Esophagus (tissue), 2 donors: ENCODE measurements around the gene RASGRF1. TPM values are rescaled to one million over a fixed set of nuclear protein-coding genes. Genes with fewer than 3 reads are reported as not detected.

Source experiments
- H3K27ac ChIP-seq, 2 donors: one replicate each; pipeline ENCODE4 v1.5.1; 2013; ENCODE audit warnings: low read depth in 2 of 2, mild to moderate bottlenecking in 2 of 2, inconsistent platforms in 1 of 2, low read length in 1 of 2, moderate library complexity in 1 of 2
- H3K27me3 ChIP-seq, 2 donors: one replicate each; pipeline ENCODE4 v1.6.1; 2013; ENCODE audit warnings: low read length in 2 of 2, control low read depth in 1 of 2, mild to moderate bottlenecking in 1 of 2; ENCODE audit not compliant: insufficient read depth in 2 of 2, control insufficient read depth in 1 of 2
- H3K36me3 ChIP-seq, 2 donors: one replicate each; pipeline ENCODE4 v1.6.1; 2013; ENCODE audit warnings: low read length in 1 of 2; ENCODE audit not compliant: control insufficient read depth in 2 of 2, insufficient read depth in 2 of 2
- H3K4me1 ChIP-seq, 2 donors: one replicate each; pipeline ENCODE4 v1.6.1; 2013; ENCODE audit warnings: low read length in 1 of 2; ENCODE audit not compliant: control insufficient read depth in 2 of 2, insufficient read depth in 2 of 2
- H3K4me3 ChIP-seq, 2 donors: one replicate each; pipeline ENCODE4 v1.5.1; 2013; ENCODE audit warnings: low read length in 2 of 2, mild to moderate bottlenecking in 2 of 2, low read depth in 1 of 2, moderate library complexity in 1 of 2
- H3K9me3 ChIP-seq, 2 donors: one replicate each; pipeline ENCODE4 v1.6.1; 2013; ENCODE audit warnings: mild to moderate bottlenecking in 2 of 2, low read depth in 1 of 2, low read length in 1 of 2, moderate library complexity in 1 of 2; ENCODE audit not compliant: control insufficient read depth in 2 of 2, insufficient read depth in 1 of 2
- WGBS, 2 donors: extraction: QIAGEN DNeasy Blood & Tissue Kit; methylation state at CpG; one replicate each; pipeline ENCODE4 v1.1.7; 2013; 5-methylcytosine and 5-hydroxymethylcytosine counted together
- polyA plus RNA-seq, 2 donors: library from polyadenylated mRNA; stranded (reverse); fragments of 200-250 nt; gene quantifications; one replicate each; pipeline ENCODE4 v1.2.3, GENCODE V29; 2013
- donor health status: healthy with polysubstance abuse.
- donor health status: Bipolar disorder and iron deficiency.

Gene RASGRF1
- polyA plus RNA-seq, 2 donors, result 0.02 to 0.04 TPM

DNA sequence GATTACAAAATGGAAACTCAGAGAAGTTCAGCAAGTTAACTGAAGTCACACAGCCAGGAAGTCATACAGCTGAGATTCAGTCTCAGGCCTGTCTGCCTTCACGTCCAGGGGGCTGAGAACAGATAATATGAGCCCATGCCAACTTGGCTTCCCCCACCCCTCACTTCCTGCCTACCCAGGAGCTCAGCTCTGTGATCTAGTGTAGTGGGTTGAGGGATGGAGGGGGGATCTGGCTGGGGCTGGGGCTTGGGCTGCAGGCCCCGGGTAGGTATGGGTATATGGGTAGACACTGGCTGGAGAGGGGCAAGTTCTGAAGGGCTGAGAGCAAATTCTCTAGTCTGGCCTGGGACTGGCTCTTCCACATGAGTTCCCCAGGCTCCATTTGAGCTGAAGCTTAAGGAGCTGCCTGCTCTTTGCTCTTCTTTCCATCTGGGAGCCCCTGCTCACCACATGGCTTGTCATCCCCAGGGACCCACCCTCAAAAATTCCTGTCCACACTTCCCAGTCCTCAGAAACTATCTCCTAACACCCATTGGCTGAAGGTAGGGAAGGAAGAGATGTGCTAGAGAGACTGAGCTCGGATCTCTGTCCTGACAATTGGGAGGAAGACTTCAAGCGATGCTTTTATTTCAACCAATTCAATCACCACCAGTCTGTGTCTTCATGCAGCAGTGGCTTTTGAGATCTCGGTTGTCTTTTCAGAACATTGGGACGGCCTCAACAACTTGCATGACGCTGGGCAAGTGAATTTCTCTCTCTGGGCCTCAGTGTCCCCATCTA, 2.0 kb downstream of the RASGRF1 start:
- no peak overlapping the region for H3K27ac ChIP-seq
- H3K36me3 ChIP-seq, result no peaks in the 10 kb centered on the region
- WGBS, 2 donors, result 55 to 64% methylated on average over 7 of the region's 7 CpGs
- no peak overlapping the region for H3K4me3 ChIP-seq
- H3K9me3 ChIP-seq, result peaks cover 0 to 7% of the 10 kb centered on the region in 2 donors
- H3K27me3 ChIP-seq, result peaks cover 16 to 24% of the 10 kb centered on the region in 2 donors
- peaks cover 6 to 10% of the 10 kb centered on the region in 2 donors for H3K4me1 ChIP-seq

DNA sequence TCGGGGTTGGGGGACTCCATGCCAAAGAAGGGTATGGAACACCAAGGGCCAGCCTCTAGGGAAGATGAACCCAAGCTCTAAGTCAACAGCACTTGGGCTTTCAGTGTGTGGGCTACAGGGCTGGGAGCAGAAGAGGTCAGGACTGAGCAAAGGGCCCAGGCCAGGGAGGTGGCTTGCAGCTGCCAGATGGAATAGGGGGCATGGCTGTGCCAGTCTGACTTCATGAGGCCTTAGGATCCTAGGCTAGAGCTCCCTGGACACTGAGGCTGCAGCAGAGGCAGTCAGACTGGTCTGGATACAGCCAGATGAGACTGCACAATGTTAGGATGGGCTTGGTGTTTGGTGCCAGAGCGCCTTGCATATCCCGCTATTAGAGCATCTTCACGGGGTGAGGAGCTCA, 3.8 kb downstream of the RASGRF1 start:
- WGBS, 2 donors, result 70 to 89% methylated on average over 4 of the region's 4 CpGs

DNA sequence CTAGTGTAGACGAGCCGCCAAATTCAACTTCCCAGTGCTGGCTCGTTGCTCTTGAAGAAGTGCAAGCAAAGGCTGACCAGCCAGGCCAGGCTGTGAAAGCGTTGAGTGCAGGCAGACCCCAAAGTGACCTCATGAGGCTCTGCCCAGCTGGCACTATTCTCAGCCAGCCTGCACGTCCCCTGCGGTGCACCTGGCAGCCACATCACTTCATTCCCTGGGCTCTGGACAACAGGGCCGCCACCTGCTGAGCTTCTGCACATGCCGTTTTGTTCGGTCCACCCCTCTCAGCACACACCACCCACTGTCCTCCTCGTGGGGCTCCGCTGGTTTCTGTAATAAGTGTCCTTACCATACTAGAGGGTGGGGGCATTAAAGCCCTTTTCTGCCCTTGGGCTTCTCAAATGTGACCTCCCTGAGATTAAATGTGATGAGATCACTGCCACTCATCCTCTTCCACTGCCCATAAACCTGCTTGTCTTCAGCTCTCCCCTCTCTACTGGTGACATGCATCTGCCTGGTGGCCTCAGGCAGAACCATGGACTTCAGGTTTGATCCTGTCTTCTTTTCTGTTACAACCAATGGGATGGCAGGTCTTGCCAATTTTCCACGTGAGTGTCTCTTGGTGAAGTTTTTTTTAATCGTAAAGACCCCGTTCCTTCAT, 6.1 kb downstream of the RASGRF1 start:
- no peak overlapping the region for H3K4me3 ChIP-seq
- WGBS, 2 donors, result 52 to 66% methylated on average over 14 of the region's 14 CpGs
- H3K27ac ChIP-seq, result no peak overlapping the region
- H3K9me3 ChIP-seq, result peaks cover 0 to 2% of the 10 kb centered on the region in 2 donors
- no peaks in the 10 kb centered on the region for H3K4me1 ChIP-seq
- H3K36me3 ChIP-seq, result no peaks in the 10 kb centered on the region
- H3K27me3 ChIP-seq, result peaks cover 6 to 9% of the 10 kb centered on the region in 2 donors

More for the DNA sequence above, 3.8 kb downstream of the RASGRF1 start:
- H3K9me3 ChIP-seq, result peaks cover 0 to 4% of the 10 kb centered on the region in 2 donors
- no peak overlapping the region for H3K4me3 ChIP-seq
- H3K27me3 ChIP-seq, result peaks cover 16 to 21% of the 10 kb centered on the region in 2 donors
- H3K36me3 ChIP-seq, result no peaks in the 10 kb centered on the region
- no peak overlapping the region for H3K27ac ChIP-seq
- peaks cover 6 to 10% of the 10 kb centered on the region in 2 donors for H3K4me1 ChIP-seq

DNA sequence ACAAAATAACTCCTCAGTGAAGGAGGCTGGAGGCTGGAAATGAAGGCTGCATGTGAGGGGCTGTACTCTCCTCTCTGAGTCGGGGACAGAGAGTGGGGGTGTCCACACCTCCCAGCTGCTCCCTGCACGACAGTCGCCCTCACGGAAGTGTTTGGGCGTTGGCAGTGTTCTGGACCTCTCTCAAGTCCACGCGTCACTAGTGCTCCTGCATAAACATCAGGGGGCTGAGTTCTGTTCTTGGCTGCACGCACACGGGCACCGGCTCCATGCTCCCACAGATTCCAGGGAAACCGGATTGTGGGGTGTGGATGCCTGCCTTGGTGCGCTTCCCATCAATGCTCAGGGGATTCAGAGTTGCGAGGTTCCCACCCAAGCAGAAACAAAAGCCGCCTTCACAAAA, 7.4 kb downstream of the RASGRF1 start:
- Histone ChIP-seq H3K4me3 (no peak overlapping the region), H3K4me1 (no peaks in the 10 kb centered on the region), H3K27ac (no peak overlapping the region), H3K27me3 (no peaks in the 10 kb centered on the region), H3K36me3 (no peaks in the 10 kb centered on the region), H3K9me3 (peaks cover 0 to 2% of the 10 kb centered on the region in 2 donors)
- WGBS, 2 donors, result 47 to 62% methylated on average over 12 to 14 of the region's 14 CpGs

DNA sequence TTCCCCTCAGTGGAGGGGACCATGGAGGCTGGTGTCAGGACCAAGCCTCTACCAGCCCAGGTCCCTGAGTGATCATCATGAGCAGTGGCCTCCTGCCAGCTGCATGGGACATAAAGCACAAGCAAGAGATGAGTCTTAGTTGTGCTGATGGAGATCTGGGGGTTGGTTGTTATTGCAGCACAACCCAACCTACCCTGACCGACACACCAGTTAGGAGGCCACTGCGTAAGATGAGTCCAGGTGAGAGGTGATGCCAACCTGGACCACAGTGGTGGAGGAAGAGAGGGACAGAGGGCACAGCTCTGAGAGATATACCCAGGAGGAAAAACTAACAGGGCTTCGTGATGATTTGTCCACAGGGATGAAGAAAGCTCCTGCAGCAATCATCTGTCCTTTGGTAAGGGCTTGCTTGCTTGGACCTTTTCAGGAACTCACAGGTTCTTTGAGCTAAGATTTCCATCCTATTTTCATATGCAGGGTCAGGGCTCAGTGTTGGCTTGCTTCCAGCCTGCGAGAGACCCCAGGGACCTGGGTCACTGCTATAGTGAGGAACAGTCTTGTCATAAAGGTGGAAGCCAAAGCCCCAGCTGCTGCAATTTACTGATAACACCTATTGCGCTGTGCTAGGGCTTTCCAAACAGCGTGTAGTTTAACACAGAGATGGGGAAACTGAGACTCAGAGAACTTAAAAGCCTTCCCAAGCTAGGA, 8.1 kb downstream of the RASGRF1 start:
- no peaks in the 10 kb centered on the region for H3K4me1 ChIP-seq
- peaks cover 0 to 2% of the 10 kb centered on the region in 2 donors for H3K9me3 ChIP-seq
- 72 to 83% methylated on average over 6 of the region's 6 CpGs for WGBS, 2 donors
- no peaks in the 10 kb centered on the region for H3K27me3 ChIP-seq
- no peaks in the 10 kb centered on the region for H3K36me3 ChIP-seq
- no peak overlapping the region for H3K27ac ChIP-seq
- H3K4me3 ChIP-seq, result no peak overlapping the region

DNA sequence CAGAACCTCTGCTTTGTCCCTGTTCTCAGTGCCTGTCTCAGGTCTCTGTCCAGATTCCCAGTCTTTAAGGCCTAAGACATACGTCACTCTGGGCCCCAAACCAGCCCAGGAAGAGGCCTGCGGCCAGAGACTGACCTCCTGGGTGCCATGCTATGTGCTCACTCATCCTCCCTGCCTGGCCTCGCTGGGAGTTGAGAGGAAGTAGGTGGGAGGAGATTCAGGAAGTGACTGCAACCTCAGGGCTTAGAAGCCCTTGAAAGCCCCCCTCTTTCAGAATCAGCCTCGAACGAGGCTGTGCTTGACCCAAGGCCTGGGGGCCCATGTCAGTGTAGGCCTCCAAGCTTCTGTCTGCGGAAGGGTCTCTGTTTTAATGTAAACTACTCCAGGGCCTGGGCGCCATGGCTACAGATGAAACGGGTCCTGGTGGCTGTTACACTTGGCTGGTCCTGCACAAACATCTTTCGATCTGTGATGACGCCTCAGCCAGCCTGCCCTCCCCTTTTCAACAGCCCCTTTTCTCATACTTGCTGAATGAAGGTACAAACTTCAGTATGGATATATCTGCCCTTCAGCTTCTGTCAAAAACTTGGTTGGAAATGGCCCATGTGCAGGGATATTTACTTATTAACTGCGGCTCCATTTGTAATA, 11.7 kb downstream of the RASGRF1 start:
- no peak overlapping the region for H3K4me3 ChIP-seq
- no peaks in the 10 kb centered on the region for H3K27me3 ChIP-seq
- peaks cover 0 to 2% of the 10 kb centered on the region in 2 donors for H3K9me3 ChIP-seq
- H3K4me1 ChIP-seq, result no peaks in the 10 kb centered on the region
- no peaks in the 10 kb centered on the region for H3K36me3 ChIP-seq
- WGBS, 2 donors, result 76 to 79% methylated on average over 11 of the region's 11 CpGs
- no peak overlapping the region for H3K27ac ChIP-seq

DNA sequence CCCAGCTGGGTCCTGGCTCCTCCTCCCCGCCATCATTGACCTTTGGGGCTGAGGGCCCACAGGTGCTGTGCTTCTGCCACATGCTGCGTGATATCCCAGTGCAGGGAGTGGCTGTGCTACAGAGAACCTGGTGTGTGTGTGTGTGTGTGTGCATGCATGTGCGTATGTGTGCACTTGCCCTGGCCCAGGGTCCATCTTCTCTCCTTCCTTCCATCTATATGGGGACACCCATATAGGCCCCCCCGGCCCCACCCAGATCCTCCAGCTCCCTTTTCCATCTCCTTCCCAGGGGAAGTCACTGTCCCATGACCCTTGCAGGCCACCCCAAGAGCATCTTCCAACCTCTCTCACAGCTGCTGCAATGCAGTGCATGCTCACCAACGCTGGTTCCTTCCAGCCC, 12.6 kb downstream of the RASGRF1 start:
- Histone ChIP-seq H3K27me3 (no peaks in the 10 kb centered on the region), H3K36me3 (no peaks in the 10 kb centered on the region), H3K4me3 (no peak overlapping the region), H3K27ac (no peak overlapping the region), H3K9me3 (peaks cover 0 to 2% of the 10 kb centered on the region in 2 donors), H3K4me1 (no peaks in the 10 kb centered on the region)
- 87 to 91% methylated on average over 4 to 5 of the region's 5 CpGs for WGBS, 2 donors

DNA sequence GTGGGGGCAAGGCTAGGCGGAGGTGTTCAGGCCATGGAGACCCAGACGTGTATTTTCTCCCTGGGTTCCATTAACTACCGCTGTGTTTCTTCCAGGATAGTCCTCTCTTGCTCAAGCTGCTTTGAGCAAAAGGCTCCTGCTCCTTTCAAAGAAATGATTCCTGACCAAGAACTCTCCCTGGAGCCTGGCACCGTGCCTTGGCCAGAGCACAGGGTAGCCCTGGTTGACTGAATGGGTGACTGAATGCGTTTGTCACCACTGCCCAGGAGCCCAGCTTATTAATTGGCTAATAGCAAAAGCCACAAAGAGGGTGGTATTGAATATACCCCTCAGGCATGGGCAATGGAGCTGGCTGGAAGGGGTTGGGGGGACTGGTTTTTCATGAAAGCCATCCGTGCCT, 13.9 kb downstream of the RASGRF1 start:
- H3K27me3 ChIP-seq, result no peaks in the 10 kb centered on the region
- H3K4me1 ChIP-seq, result no peaks in the 10 kb centered on the region
- no peaks in the 10 kb centered on the region for H3K36me3 ChIP-seq
- no peaks in the 10 kb centered on the region for H3K9me3 ChIP-seq
- no peak overlapping the region for H3K4me3 ChIP-seq
- 72 to 83% methylated on average over 6 of the region's 6 CpGs for WGBS, 2 donors
- H3K27ac ChIP-seq, result no peak overlapping the region

DNA sequence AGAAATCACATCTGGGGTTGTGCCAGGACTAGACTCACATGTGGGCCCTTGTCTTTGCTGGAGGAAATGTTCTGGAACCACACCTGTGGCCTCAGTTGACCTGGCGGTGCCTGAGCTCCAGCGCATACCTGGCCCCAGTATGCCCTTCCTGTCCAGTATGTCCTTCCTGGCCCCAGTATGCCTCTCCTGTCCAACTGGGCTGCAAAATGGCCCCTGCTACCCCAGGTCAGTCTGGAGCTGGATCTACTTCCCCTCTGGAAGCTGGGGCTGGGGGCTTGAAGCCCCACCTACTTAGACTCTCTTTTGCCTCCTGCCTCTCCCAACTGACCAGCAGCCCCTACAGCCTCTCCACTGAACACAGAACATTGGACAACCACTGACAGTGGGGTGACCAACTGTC, 15.3 kb downstream of the RASGRF1 start:
- no peaks in the 10 kb centered on the region for H3K4me1 ChIP-seq
- H3K27ac ChIP-seq, result no peak overlapping the region
- no peak overlapping the region for H3K4me3 ChIP-seq
- H3K27me3 ChIP-seq, result no peaks in the 10 kb centered on the region
- no peaks in the 10 kb centered on the region for H3K9me3 ChIP-seq
- no peaks in the 10 kb centered on the region for H3K36me3 ChIP-seq
- 73 to 94% methylated on average over 2 of the region's 2 CpGs for WGBS, 2 donors
